Lower leg skin (tissue), 4 donors: ENCODE measurements around the gene SPAG8. TPM values are rescaled to one million over a fixed set of nuclear protein-coding genes. Genes with fewer than 3 reads are reported as not detected.
A peak's percentile ranks its signal among the peaks of the same experiment; 100 is the strongest.

Experiments used
- DNase-seq, 2 donors: peaks; one replicate each; pipeline ENCODE4 v3.0.0-alpha.2; 2019; ENCODE audit warnings: low spot score in 2 of 2
- H3K4me3 ChIP-seq: fragments of 200-600 bp; sonication (generic); 2 replicates; pipeline ENCODE4 v1.5.1; 2017; ENCODE audit warnings: mild to moderate bottlenecking, low read depth; ENCODE audit not compliant: poor library complexity, severe bottlenecking
- CTCF ChIP-seq, 3 donors: fragments of 450-650 bp; IDR thresholded peaks; one replicate each; pipeline ENCODE4 v1.5.1; 2016; ENCODE audit warnings: antibody characterized with exemption in 3 of 3, mild to moderate bottlenecking in 3 of 3, moderate library complexity in 2 of 3
- POLR2A ChIP-seq, 2 donors: fragments of 450-650 bp; IDR thresholded peaks; one replicate each; pipeline ENCODE4 v1.6.1; 2016 to 2017; ENCODE audit warnings: antibody characterized with exemption in 2 of 2, mild to moderate bottlenecking in 1 of 2, moderate library complexity in 1 of 2
- WGBS, 2 donors: methylation state at CpG; one replicate each; pipeline ENCODE4 v1.1.5; 2018; 5-methylcytosine and 5-hydroxymethylcytosine counted together
- intact Hi-C: fragments of 100-400 bp; cut with DNase I; formaldehyde crosslinking; loops from one replicate; pipeline ENCODE4 v1.15.0; 2023; ENCODE audit warnings: low total_unique reads
- total RNA-seq, 4 donors: library from RNA; depleted of rRNA; stranded (reverse); fragments of >200 nt; gene quantifications; one replicate each; pipeline ENCODE4 v1.1.0, GENCODE V29; 2016

The SPAG8 gene
- total RNA-seq, 4 donors from 2014 or later, result 0.29 to 0.42 TPM; not detected in 2

GRCh38 chr9:35841645-35841900, 29.5 kb upstream of the SPAG8 start:
- WGBS, 2 donors, result 61 to 79% methylated on average over 5 of the region's 5 CpGs
- no peak for DNase-seq
- no peak overlapping the region for H3K4me3 ChIP-seq
- TF ChIP-seq CTCF (IDR thresholded peaks at IDR 0.05), result no peak
- no peak for TF ChIP-seq POLR2A (IDR thresholded peaks at IDR 0.05)
- intact Hi-C loops, result no loop called here

GRCh38 chr9:35840881-35841644, 29.0 kb upstream of the SPAG8 start:
- intact Hi-C loops, result no loop called here
- H3K4me3 ChIP-seq, result no peak overlapping the region
- 92 to 94% methylated on average over 15 of the region's 15 CpGs for WGBS, 2 donors
- TF ChIP-seq CTCF (IDR thresholded peaks at IDR 0.05), result no peak
- TF ChIP-seq POLR2A (IDR thresholded peaks at IDR 0.05), result no peak
- peak in 1 of 2 donors; percentile 75 for DNase-seq

- intact Hi-C loops, result no loop called here
- DNase-seq, result no peak
- TF ChIP-seq CTCF (IDR thresholded peaks at IDR 0.05), result no peak
- no peak for TF ChIP-seq POLR2A (IDR thresholded peaks at IDR 0.05)
- 88 to 94% methylated on average over 5 of the region's 5 CpGs for WGBS, 2 donors
- no peak overlapping the region for H3K4me3 ChIP-seq
Observed at GRCh38 chr9:35839926-35840325, 27.9 kb upstream of the SPAG8 start.

- intact Hi-C loops, result no loop called here
- DNase-seq, result peak in 1 of 2 donors; percentile 74
- H3K4me3 ChIP-seq, result no peak overlapping the region
- 94% methylated on average over 5 of the region's 5 CpGs for WGBS, 2 donors
- no peak for TF ChIP-seq CTCF (IDR thresholded peaks at IDR 0.05)
- no peak for TF ChIP-seq POLR2A (IDR thresholded peaks at IDR 0.05)
Observed at GRCh38 chr9:35836595-35836994, 24.5 kb upstream of the SPAG8 start.

- H3K4me3 ChIP-seq, result no peak overlapping the region
- WGBS, 2 donors, result 78 to 88% methylated on average over 2 of the region's 2 CpGs
- intact Hi-C loops, result no loop called here
Observed at GRCh38 chr9:35835766-35836165, 23.7 kb upstream of the SPAG8 start.

More at GRCh38 chr9:35835766-35836165, 23.7 kb upstream of the SPAG8 start:
- DNase-seq, result no peak
- TF ChIP-seq POLR2A (IDR thresholded peaks at IDR 0.05) (no peak), CTCF (IDR thresholded peaks at IDR 0.05) (no peak)
